K562 (cell line): Measurements from ENCODE around the gene FGF14. TPM values are rescaled to one million over a fixed set of nuclear protein-coding genes. Genes with fewer than 3 reads are reported as not detected.

Experiments
- ATAC-seq: fragments of 200-7000 bp; cut with Tn5 transposase; 3 replicates; pipeline ENCODE4 v1.9.1; 2020; ENCODE audit warnings: moderate library complexity
- BruUV-seq: library from RNA; stranded (reverse); fragments of 400-500 nt; replicated peaks from 2 replicates; lab custom pipeline; 2021; lab: Mats Ljungman, UMichigan
- CTCF ChIA-PET: fragments of 300-600 bp; formaldehyde crosslinking; extraction: SDS; loops from one replicate; lab custom pipeline; 2021; ENCODE audit warnings: low intra/inter-chr PET ratio; lab: Yijun Ruan, JAX
- POLR2A ChIA-PET: fragments of 300-600, 350-650 bp; sonication (Branson Sonifier 250); formaldehyde crosslinking; extraction: SDS; loops from one replicate; lab custom pipeline; 2021; ENCODE audit warnings: antibody characterized with exemption, inconsistent platforms; lab: Yijun Ruan, JAX
- DNase-seq, 4 experiments: peaks; one replicate each; pipeline versions ENCODE4 v3.0.0 to v3.0.0-alpha.2; 2011 to 2018; ENCODE audit warnings: low spot score in 3 of 4, mixed read lengths in 3 of 4; ENCODE audit errors: extremely low read depth in 1 of 4
- FAIRE-seq: peaks from 2 replicates; lab custom pipeline; 2011; peaks lifted over from hg19 to GRCh38; lab: Jason Lieb, UNC
- H2AFZ ChIP-seq: 2 replicates; pipeline ENCODE4 v1.6.0; 2011; ENCODE audit warnings: low read depth, low read length, control low read depth, inconsistent platforms
- H3K27ac ChIP-seq: fragments of 200-600 bp; 3 replicates; pipeline ENCODE4 v1.8.0; 2011; ENCODE audit warnings: low read depth, mild to moderate bottlenecking, control low read depth, inconsistent platforms, low read length, moderate library complexity, mixed read lengths; ENCODE audit errors: extremely low read depth
- H3K27me3 ChIP-seq, 2 experiments: fragments of 300-600 bp in 1 of 2; 2 replicates in 1 of 2; 3 replicates in 1 of 2; pipeline versions ENCODE4 v1.6.0 to v1.8.0; 2011; ENCODE audit warnings: inconsistent platforms in 2 of 2, low read length in 2 of 2, mild to moderate bottlenecking in 1 of 2, mixed read lengths in 1 of 2, moderate library complexity in 1 of 2; ENCODE audit not compliant: control insufficient read depth in 2 of 2, insufficient read depth in 2 of 2
- H3K36me3 ChIP-seq: fragments of 300-600 bp; 3 replicates; pipeline ENCODE4 v1.8.0; 2011; ENCODE audit warnings: mild to moderate bottlenecking, low read length, inconsistent platforms; ENCODE audit not compliant: control insufficient read depth, insufficient read depth
- H3K4me1 ChIP-seq, 2 experiments: fragments of 200-600 bp in 1 of 2; replicated peaks in 1 of 2; 2 replicates in 1 of 2; 3 replicates in 1 of 2; pipeline versions ENCODE4 v1.5.1 to v1.8.0; 2011; ENCODE audit warnings: inconsistent platforms in 2 of 2, low read length in 2 of 2, mild to moderate bottlenecking in 1 of 2, mixed read lengths in 1 of 2, moderate library complexity in 1 of 2; ENCODE audit not compliant: control insufficient read depth in 2 of 2, insufficient read depth in 2 of 2
- H3K4me2 ChIP-seq: 2 replicates; pipeline ENCODE4 v1.6.1; 2011; ENCODE audit warnings: low read length, control low read depth, inconsistent platforms, mixed read lengths; ENCODE audit not compliant: insufficient read depth
- H3K4me3 ChIP-seq: fragments of 200-600 bp; sonication (generic), shearing (Covaris generic); 2 replicates; pipeline ENCODE4 v1.5.1; 2016; ENCODE audit warnings: control low read depth, inconsistent platforms
- H3K79me2 ChIP-seq: fragments of 200-600 bp; 3 replicates; pipeline ENCODE4 v1.8.0; 2011; ENCODE audit warnings: low read length, inconsistent platforms; ENCODE audit not compliant: control insufficient read depth, insufficient read depth
- H3K9ac ChIP-seq, 2 experiments: 2 replicates each; pipeline versions ENCODE4 v1.6.0 to v1.6.1; 2011; ENCODE audit warnings: low read depth in 2 of 2, low read length in 2 of 2, control low read depth in 1 of 2, inconsistent platforms in 1 of 2, mild to moderate bottlenecking in 1 of 2, mixed read lengths in 1 of 2; ENCODE audit not compliant: insufficient read depth in 1 of 2
- H3K9me1 ChIP-seq: one replicate; pipeline ENCODE4 v1.6.0; 2011; ENCODE audit warnings: inconsistent platforms, mild to moderate bottlenecking, low read length, moderate library complexity; ENCODE audit not compliant: control insufficient read depth, insufficient read depth
- H3K9me3 ChIP-seq: replicated peaks from 2 replicates; pipeline ENCODE4 v1.5.1; 2011; ENCODE audit warnings: low read depth, low read length, inconsistent platforms; ENCODE audit not compliant: control insufficient read depth, insufficient read depth
- H4K20me1 ChIP-seq: replicated peaks from 2 replicates; pipeline ENCODE4 v1.6.1; 2011; ENCODE audit warnings: low read length, inconsistent platforms, mixed read lengths; ENCODE audit not compliant: control insufficient read depth, insufficient read depth
- BDP1 ChIP-seq: IDR thresholded peaks from 3 replicates; pipeline ENCODE4 v1.6.1; 2011; ENCODE audit not compliant: insufficient read length, insufficient read depth
- PHTF2 ChIP-seq: fragments of 250-450 bp; sonication (Bioruptor Pico); IDR thresholded peaks from 2 replicates; pipeline ENCODE4 v1.5.0; 2021; ENCODE audit warnings: mild to moderate bottlenecking
- ZSCAN29 ChIP-seq: fragments of 450-650 bp; IDR thresholded peaks from 2 replicates; pipeline ENCODE4 v1.6.1; 2017
- WGBS: fragments of 100-300 bp; shearing (Covaris generic); methylation state at CpG from one replicate; pipeline ENCODE4 v1.1.6; 2016; ENCODE audit warnings: low coverage, mixed read lengths; ENCODE audit not compliant: insufficient coverage; ENCODE audit errors: missing lambda C conversion rate; 5-methylcytosine and 5-hydroxymethylcytosine counted together
- in situ Hi-C: fragments of 300-500 bp; cut with MboI; formaldehyde crosslinking; loops from 4 replicates; pipeline ENCODE4 v1.15.0; 2018; ENCODE audit warnings: inconsistent platforms, mixed read lengths
- intact Hi-C: fragments of 100-400 bp; cut with micrococcal nuclease; formaldehyde crosslinking; loops from 2 replicates; pipeline ENCODE4 v1.14.2; 2022
- polyA plus RNA-seq, 8 experiments: library from polyadenylated mRNA; depleted of rRNA in 4 of 8; stranded (reverse) in 5 of 8; unstranded in 3 of 8; fragments of >200 nt; fragmentation: Nextera tagmentation in 2 of 8; fragmentation: Illumina TruSeq in 1 of 8; extraction: Ambion mirVana in 2 of 8; extraction: Trizol in 1 of 8; gene quantifications; 2 replicates each; pipeline versions ENCODE4 v1.2.1 to v1.2.3, GENCODE V29; 2011 to 2014; ENCODE audit warnings: inconsistent platforms in 1 of 8, missing spikeins in 1 of 8
- total RNA-seq, 7 experiments: library from RNA; depleted of rRNA in 6 of 7; stranded (reverse); fragments of >200 nt in 6 of 7; fragmentation: Illumina TruSeq in 2 of 7; extraction: Trizol in 2 of 7; gene quantifications; 2 replicates each; pipeline versions ENCODE4 v1.2.1 to v1.2.3, GENCODE V29; 2011 to 2021; ENCODE audit warnings: low replicate concordance in 1 of 7
- TF ChIP-seq, protein P1 (sequence below): sonication (generic); formaldehyde crosslinking; IDR thresholded peaks from 2 replicates; pipeline ENCODE4 v1.8.1; 2023; ENCODE audit warnings: mild to moderate bottlenecking, missing genetic modification reagents
- TF ChIP-seq, protein P2 (sequence below): IDR thresholded peaks from 2 replicates; pipeline ENCODE4 v1.6.1; 2016; ENCODE audit warnings: missing genetic modification characterization, missing compliant biosample characterization
- TF ChIP-seq, protein P3 (sequence below): fragments of 200-800 bp; sonication (Bioruptor generic); IDR thresholded peaks from 2 replicates; pipeline ENCODE4 v1.6.1; 2017; ENCODE audit warnings: missing genetic modification characterization, missing compliant biosample characterization
- TF ChIP-seq, protein P4 (sequence below): fragments of 250-450 bp; sonication (Bioruptor Pico); IDR thresholded peaks from 2 replicates; pipeline ENCODE4 v1.8.0; 2022; ENCODE audit warnings: moderate library complexity, mild to moderate bottlenecking, inconsistent platforms
- TF ChIP-seq, protein P5 (sequence below): fragments of 450-650 bp; IDR thresholded peaks from 2 replicates; pipeline ENCODE4 v1.6.1; 2017; ENCODE audit warnings: mild to moderate bottlenecking, moderate library complexity
- TF ChIP-seq, protein P6 (sequence below): fragments of 250-450 bp; sonication (Bioruptor Pico); IDR thresholded peaks from 2 replicates; pipeline ENCODE4 v1.8.0; 2021; ENCODE audit warnings: mild to moderate bottlenecking, moderate library complexity

The FGF14 gene
- total and polyA plus RNA-seq, 9 of the 15 experiments (the other 6 are each of a cell fraction or from before 2014, with no cell fraction given) = not detected

DNA sequence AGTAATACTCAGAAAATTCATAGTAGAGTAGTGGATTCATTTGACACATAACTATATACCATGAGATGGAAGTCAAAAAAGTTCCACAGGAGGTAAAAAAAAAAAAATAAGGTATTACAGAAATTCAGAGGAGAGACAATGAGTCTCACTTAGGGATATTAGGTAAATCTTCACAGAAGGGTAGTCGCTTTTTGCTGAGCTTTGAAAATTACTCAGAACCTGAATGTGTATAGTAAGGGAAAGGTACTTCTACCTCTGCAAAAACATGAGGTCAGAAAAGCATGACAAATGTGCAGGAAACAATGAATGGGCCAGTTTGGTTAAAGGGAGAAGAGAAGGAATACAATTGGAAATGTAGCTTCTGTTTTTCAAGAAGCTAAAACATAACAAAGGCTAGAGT is 698.8 kb downstream of the FGF14 start:
- Histone ChIP-seq H3K9me1 (no peaks in the 10 kb centered on the region), H3K36me3 (no peaks in the 10 kb centered on the region), H3K27ac (no peak overlapping the region), H3K9me3 (no peaks in the 10 kb centered on the region), H4K20me1 (no peaks in the 10 kb centered on the region), H3K79me2 (no peaks in the 10 kb centered on the region)
- FAIRE-seq = no peak
- BruUV-seq = no TSS peak
- no peak for ATAC-seq
- CTCF ChIA-PET = no interaction called here
- in situ Hi-C loops = no loop called here
- TF ChIP-seq, protein P1, sequence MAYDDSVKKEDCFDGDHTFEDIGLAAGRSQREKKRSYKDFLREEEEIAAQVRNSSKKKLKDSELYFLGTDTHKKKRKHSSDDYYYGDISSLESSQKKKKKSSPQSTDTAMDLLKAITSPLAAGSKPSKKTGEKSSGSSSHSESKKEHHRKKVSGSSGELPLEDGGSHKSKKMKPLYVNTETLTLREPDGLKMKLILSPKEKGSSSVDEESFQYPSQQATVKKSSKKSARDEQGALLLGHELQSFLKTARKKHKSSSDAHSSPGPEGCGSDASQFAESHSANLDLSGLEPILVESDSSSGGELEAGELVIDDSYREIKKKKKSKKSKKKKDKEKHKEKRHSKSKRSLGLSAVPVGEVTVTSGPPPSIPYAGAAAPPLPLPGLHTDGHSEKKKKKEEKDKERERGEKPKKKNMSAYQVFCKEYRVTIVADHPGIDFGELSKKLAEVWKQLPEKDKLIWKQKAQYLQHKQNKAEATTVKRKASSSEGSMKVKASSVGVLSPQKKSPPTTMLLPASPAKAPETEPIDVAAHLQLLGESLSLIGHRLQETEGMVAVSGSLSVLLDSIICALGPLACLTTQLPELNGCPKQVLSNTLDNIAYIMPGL (CRISPR knock-in tag) = no peak
- TF ChIP-seq, protein P2, sequence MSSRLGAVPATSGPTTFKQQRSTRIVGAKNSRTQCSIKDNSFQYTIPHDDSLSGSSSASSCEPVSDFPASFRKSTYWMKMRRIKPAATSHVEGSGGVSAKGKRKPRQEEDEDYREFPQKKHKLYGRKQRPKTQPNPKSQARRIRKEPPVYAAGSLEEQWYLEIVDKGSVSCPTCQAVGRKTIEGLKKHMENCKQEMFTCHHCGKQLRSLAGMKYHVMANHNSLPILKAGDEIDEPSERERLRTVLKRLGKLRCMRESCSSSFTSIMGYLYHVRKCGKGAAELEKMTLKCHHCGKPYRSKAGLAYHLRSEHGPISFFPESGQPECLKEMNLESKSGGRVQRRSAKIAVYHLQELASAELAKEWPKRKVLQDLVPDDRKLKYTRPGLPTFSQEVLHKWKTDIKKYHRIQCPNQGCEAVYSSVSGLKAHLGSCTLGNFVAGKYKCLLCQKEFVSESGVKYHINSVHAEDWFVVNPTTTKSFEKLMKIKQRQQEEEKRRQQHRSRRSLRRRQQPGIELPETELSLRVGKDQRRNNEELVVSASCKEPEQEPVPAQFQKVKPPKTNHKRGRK (tag) = no peak
- TF ChIP-seq, protein P3, sequence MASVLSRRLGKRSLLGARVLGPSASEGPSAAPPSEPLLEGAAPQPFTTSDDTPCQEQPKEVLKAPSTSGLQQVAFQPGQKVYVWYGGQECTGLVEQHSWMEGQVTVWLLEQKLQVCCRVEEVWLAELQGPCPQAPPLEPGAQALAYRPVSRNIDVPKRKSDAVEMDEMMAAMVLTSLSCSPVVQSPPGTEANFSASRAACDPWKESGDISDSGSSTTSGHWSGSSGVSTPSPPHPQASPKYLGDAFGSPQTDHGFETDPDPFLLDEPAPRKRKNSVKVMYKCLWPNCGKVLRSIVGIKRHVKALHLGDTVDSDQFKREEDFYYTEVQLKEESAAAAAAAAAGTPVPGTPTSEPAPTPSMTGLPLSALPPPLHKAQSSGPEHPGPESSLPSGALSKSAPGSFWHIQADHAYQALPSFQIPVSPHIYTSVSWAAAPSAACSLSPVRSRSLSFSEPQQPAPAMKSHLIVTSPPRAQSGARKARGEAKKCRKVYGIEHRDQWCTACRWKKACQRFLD (CRISPR knock-in tag) = no peak
- TF ChIP-seq, protein P4, sequence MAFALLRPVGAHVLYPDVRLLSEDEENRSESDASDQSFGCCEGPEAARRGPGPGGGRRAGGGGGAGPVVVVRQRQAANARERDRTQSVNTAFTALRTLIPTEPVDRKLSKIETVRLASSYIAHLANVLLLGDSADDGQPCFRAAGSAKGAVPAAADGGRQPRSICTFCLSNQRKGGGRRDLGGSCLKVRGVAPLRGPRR (CRISPR knock-in tag) = no peak
- TF ChIP-seq, protein P5, sequence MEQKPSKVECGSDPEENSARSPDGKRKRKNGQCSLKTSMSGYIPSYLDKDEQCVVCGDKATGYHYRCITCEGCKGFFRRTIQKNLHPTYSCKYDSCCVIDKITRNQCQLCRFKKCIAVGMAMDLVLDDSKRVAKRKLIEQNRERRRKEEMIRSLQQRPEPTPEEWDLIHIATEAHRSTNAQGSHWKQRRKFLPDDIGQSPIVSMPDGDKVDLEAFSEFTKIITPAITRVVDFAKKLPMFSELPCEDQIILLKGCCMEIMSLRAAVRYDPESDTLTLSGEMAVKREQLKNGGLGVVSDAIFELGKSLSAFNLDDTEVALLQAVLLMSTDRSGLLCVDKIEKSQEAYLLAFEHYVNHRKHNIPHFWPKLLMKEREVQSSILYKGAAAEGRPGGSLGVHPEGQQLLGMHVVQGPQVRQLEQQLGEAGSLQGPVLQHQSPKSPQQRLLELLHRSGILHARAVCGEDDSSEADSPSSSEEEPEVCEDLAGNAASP = no peak
- TF ChIP-seq PHTF2 (CRISPR knock-in tag) (no peak), BDP1 (no peak), ZSCAN29 (no peak)
- TF ChIP-seq, protein P6, sequence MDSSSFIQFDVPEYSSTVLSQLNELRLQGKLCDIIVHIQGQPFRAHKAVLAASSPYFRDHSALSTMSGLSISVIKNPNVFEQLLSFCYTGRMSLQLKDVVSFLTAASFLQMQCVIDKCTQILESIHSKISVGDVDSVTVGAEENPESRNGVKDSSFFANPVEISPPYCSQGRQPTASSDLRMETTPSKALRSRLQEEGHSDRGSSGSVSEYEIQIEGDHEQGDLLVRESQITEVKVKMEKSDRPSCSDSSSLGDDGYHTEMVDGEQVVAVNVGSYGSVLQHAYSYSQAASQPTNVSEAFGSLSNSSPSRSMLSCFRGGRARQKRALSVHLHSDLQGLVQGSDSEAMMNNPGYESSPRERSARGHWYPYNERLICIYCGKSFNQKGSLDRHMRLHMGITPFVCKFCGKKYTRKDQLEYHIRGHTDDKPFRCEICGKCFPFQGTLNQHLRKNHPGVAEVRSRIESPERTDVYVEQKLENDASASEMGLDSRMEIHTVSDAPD (CRISPR knock-in tag) = no peak
- TF ChIP-seq, all 486 proteins: peak for 0
- Histone ChIP-seq H3K4me1 (no peaks in the 10 kb centered on the region), H3K4me2 (no peak overlapping the region), H2AFZ (no peak overlapping the region), H3K27me3 (no peaks in the 10 kb centered on the region), H3K4me3 (no peak overlapping the region), H3K9ac (no peak overlapping the region)
- no peak for DNase-seq
- POLR2A ChIA-PET = no interaction called here
- intact Hi-C loops = no loop called here
- 0% methylated on average over 1 of the region's 1 CpG for WGBS
